HTR-8/SVneo (cell line): ENCODE data around the gene HAND1.
"Not testable (repeated sequence)": the region's sequence is repeated elsewhere in the genome, so short reads cannot be mapped to it uniquely, and the experiment has no call there.

Source experiments
- DNase-seq: peaks from one replicate; pipeline ENCODE4 v3.0.0; 2011; ENCODE audit warnings: low spot score, mixed read lengths; ENCODE audit not compliant: insufficient read length
- FAIRE-seq: peaks from 2 replicates; lab custom pipeline; 2011; peaks lifted over from hg19 to GRCh38; lab: Jason Lieb, UNC

HAND1 gene

GRCh38 chr5:154478224-154478565, at the start of gene HAND1:
Gene HAND1, minus strand, starts transcription at chr5:154478227. Its CDS starts 219 bp downstream, at chr5:154478008.
- FAIRE-seq, result no peak

DNA sequence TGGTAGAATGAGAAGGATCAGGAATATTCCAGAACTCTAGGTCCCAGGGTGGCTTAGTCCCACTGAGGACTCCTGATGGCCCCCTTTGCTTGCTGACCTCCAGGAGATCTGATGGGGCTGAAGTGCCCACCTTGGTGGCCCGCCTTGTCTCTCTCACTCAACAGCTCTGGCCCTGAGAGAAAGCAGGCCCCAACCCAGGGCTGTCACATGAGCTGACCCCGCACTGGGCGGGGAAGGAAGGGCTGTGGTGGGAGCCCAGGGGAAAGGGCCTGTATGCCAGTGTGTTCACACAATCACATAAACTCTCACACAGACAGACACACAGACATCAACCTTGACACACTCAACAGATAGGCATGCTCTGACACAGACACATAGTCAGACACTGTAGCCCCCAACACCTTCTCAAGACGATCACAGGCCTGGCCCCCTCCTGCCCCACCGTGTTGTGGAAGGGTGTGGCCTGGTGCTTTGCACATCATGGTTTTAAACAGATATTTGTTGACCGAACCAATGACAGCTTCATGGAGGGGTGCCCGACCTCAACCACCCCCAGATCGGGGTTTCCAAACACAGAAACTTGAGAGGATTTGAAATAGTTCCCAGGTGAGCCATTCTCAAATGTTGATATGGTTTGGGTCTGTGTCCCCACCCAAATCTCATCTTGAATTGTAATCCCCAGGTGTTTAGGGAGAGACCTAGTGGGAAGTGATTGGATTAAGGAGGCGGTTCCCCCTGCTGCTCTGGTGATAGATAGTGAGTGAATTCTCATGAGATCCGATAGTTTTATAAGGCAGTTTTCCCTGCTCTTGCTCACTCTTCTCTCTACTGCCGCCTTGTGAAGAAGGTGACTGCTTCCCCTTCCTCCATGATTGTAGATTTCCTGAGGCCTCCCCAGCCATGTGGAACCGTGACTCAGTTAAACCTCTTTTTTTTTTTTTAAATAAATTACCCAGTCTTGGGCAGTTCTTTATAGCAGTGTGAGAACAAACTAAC, 48.5 kb upstream of the HAND1 start:
- DNase-seq, result no peak
- no peak for FAIRE-seq

More at GRCh38 chr5:154478224-154478565, at the start of gene HAND1:
- DNase-seq, result peak; percentile 67

DNA sequence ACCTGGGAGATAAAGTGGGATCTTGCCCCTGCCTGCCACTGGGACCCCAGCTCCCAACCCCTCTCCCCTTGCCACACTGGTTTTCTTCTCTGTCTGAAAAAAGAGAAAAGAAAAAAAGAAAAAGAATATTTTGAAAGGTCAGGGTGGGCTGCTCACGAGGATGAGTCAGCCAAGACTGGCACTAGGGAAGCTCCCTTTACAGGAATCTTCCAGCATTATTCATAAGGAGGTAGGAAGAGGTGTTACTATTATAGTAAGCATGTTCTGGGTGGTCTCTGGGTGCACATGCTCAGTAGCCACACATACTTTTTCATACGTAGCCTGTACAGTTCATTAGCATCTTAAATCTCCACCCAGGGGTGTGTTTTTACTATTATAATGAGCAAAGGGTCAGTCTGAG, 46.8 kb upstream of the HAND1 start:
- FAIRE-seq, result no peak

DNA sequence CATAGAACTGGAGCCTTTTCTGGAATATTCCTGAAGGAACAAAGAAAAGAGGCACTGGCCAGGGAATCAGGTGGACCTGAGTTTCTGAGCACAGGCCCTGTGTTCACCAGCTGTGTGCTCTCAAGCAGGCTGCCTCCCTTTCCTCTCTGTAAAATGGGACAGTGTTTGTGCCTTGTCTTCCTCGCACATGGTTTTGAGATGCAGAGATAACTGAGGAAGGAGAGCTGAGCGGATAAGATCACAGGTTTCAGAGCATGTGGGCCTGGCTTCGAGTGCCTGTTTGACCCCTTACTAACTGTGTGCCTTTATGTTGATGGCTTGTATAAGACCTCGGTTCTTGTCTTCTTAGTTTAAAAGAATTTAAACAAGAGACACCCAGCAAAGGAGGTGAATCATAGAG, 46.2 kb upstream of the HAND1 start:
- FAIRE-seq, result no peak
- DNase-seq, result no peak

More for the DNA sequence above, 46.8 kb upstream of the HAND1 start:
- peak; percentile 24 for DNase-seq

DNA sequence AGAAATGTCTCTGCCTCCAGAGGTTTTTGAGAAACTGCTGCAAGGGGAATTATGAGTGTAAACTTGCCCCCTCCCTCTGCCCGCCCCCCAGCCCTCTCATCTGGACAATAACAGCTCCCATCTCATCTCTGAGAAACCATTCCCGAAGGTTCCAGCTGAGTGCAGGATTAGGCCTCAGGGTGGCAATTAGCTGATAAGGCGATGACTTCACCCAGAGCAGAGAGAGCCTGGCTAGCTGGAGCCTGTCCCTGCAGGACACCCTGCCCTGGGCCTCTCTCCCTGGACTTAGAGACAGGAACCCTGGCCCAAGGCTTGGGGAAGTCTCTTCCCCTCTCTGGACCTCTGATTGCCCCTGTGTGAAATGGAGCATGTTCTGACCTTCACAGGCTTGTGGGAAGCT, 45.7 kb upstream of the HAND1 start:
- DNase-seq (no peak), FAIRE-seq (no peak)

- DNase-seq (no peak), FAIRE-seq (no peak)
Observed at GRCh38 chr5:154523104-154523503, 45.1 kb upstream of the HAND1 start.

DNA sequence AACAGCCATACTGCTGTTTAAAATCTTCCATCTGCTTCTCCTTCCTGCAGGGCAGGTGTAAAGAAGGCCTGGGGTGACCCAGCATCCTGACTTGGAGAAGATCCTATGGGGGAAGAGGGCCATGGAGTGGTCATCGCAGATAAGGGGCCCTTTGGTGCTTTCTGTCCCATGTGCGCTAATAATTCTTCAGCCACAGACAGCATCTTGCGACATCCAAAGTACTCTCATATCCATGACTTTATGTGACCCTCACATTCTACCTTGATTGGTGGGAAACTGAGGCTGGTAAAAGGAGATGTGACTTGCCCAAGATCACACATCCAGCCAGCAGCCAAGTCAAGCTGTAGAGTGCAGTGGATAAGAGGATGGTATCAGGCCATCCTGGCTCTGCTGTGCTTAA, 44.3 kb upstream of the HAND1 start:
- no peak for FAIRE-seq
- DNase-seq, result no peak

DNA sequence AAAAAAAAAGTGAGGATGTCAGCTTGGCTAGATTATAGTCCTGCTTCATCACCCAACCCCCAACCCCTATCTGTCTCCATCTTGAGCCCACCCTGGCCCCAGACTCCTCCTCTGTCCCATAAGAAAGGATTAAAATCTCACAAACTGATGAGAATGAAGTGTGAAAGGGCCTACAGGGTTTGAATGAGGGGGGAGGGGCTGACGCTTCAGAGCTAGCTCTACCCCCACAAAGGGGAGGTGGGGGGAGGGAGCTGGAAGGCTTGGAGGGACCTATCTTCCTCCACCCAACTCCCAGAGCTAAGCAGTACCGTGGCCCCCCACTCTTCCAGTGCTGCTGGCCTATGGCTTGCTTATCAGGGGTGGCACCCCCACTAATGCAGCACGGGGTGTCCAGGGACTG, 43.7 kb upstream of the HAND1 start:
- no peak for DNase-seq
- FAIRE-seq, result no peak

GRCh38 chr5:154520861-154521453, 42.9 kb upstream of the HAND1 start:
- DNase-seq, result peak; percentile 67
- FAIRE-seq, result no peak

DNA sequence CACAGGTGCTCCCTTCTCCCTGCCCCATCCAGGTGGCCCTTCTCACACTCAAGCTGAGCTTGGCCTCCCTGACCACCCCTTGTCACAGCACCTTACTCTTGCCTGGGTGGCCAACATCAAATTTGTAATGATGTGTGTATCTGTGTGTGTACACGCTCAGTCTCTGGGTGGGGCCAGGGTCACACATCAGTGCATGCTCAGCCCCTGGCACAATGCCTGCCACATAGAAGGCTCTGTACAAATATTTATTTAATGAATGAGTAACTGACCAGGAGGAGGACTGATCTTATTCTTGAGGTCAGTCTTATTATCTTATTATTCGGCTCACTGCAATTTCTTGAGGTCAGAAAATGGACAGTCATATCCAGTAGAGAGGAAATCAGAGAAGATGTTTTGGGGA, 41.3 kb upstream of the HAND1 start:
- FAIRE-seq (no peak), DNase-seq (no peak)

DNA sequence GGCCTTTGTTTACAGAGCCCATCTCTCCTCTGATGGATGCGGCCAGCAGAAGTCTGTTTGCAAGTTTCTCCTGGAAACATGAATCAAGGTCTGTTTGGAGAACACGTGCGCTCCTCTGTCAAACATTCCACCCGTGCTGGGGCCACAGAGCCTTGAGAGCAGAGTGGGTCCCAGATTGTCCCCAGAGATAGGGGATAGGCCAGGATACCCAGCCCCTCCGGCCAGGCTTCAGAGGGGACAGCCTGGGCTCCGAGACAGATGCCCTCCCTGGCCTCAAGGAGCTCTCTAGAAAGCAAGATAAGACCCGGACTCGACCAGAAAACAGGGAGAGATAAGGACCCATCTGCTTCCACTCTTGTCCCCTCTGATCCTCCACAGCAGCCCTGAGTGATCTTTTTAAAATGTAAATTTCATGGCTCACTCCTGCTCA, 40.4 kb upstream of the HAND1 start:
- no peak for DNase-seq
- FAIRE-seq, result no peak

DNA sequence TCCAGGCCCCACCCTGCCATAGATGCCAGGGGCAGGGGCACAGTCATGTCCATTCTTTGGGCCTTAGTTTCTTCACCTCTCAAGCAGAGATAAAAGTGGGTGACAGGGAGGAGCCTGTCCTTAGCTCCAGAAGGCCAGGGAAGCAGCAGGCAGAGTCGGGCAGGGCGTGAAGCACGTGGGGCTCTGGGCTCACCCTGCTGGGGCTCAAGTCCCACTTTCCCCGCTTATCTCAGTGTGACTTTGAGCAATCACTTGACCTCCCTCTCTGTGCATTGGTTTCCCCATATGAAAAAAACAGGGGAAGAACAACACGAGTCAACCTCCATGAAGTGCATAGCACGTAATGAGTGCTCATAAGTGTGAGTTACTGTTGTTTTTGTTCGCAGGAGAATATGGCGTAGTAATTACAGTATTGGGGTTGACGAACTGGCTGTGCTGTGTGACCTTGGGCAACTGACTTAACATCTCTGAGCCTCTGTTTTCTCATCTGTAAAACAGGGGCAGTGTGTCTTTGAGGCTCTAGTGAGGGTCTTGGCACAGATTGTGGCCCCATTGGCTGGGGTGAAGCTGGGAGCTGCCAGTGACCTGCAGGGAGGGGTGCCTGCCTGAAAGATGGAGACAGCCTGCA, 39.9 kb upstream of the HAND1 start:
- no peak for FAIRE-seq
- no peak for DNase-seq

- FAIRE-seq (no peak), DNase-seq (no peak)
Observed at GRCh38 chr5:154517181-154517580, 39.2 kb upstream of the HAND1 start.

GRCh38 chr5:154516475-154516874, 38.4 kb upstream of the HAND1 start:
- FAIRE-seq, result no peak
- no peak for DNase-seq

DNA sequence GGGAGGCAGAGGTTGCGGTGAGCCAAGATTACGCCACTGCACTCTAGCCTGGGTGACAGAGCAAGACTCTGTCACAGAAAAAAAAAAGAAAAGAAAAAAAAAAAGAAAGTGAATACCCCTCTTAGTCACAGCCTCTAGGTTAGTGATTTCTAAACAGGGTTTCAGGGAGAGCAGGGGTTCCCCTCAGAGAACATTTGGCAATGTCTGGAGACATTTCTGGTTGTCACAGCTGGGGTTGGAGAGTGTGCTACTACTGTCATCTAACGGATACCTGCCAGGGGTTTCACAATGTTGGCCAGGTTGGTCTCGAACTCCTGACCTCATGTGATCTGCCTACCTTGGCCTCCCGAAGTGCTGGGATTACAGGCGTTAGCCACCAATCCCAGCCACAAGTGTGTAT, 37.5 kb upstream of the HAND1 start:
- DNase-seq, FAIRE-seq: not testable (repeated sequence)

GRCh38 chr5:154514331-154514730, 36.3 kb upstream of the HAND1 start:
- FAIRE-seq (no peak), DNase-seq (no peak)

DNA sequence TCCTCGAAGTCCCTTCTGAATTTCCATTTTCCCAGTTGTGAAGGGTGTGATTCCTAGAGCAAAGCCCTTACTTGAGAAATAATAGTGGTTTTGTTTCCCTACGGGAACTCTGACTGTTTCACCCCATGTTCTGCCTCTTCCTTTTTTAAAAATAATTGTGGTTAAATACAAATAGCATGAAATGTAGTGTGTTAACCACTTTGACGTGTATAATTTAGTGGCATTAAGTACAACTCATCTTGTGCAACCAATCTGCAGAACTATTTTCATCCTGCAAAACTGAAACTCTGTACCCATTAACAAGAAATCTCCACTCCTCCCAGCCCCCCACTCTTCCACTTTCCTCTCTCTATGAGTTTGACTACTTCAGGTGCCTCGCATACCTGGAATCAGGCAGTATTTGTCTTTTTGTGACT, 35.6 kb upstream of the HAND1 start:
- DNase-seq (no peak), FAIRE-seq (no peak)

- FAIRE-seq (no peak), DNase-seq (no peak)
Observed at GRCh38 chr5:154511984-154512383, 34.0 kb upstream of the HAND1 start.

DNA sequence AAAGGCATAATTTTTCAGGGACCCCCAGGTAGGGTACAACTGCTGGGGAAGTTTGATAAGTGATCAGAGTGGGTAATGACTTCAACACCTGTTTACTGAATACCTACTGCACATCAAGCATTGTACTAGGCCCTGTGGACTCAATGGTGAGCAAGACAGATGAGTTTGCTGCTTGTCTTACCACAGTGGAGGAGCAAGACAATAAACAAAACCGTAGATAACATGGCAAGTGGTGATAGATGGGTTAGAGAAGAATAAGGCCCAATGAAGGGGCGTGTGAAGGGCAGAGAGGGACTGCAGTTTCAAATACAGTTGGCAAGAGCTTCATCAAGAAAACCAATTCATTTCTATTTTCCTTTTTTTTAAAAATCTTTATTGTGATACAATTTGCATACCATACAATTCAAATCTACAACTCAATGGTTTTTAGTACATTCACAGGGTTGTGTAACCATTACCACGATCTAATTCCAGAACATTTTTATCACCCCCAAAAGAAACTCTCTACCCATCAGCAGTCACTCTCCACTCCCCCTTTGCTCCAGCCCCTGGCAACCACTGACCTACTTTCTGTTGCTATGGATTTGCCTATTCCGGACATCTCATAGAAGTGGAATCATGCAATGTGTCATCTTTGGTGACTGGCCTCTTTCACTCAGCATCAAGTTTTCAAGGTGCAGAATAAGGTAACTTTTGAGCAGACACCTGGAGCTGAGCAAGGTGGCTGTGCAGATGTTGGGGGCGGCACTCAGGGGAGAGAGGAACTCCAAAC, 31.9 kb upstream of the HAND1 start:
- DNase-seq, result no peak
- FAIRE-seq, result no peak

DNA sequence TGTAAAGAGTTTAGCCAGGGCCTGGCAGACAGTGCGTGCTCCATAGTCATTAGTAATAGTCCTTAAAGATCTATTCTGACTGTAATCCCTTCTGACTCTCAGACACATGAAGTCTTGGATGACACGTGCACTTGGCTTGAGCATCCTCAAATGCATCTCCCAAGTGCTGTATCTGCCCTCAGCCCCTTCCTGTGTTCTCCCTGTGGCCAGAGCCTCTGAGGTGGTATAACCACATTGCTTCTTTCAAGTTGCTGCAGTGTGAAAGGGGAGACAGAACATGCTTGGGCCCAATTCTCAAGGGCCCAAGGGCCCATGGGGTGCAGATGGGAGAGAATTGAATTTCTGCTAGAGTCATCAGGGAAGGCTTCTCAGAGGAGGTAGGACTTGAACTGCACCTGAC, 30.1 kb upstream of the HAND1 start:
- no peak for FAIRE-seq

More for the DNA sequence above, 30.1 kb upstream of the HAND1 start:
- no peak for DNase-seq
